Spleen (tissue), 11 donors: ENCODE measurements around the gene FAM83F. TPM values are rescaled to one million over a fixed set of nuclear protein-coding genes. Genes with fewer than 3 reads are reported as not detected.
A peak's percentile ranks its signal among the peaks of the same experiment; 100 is the strongest.

Source experiments
- DNase-seq: peaks from one replicate; pipeline ENCODE4 v3.0.0-alpha.2; 2020
- H3K27ac ChIP-seq, 8 donors: fragments of 200-600 bp; sonication (generic) in 7 of 8; 1 replicate in 4 of 8; 2 replicates in 4 of 8; pipeline versions ENCODE4 v1.5.0 to v1.8.0; 2016 to 2021; ENCODE audit warnings: inconsistent platforms in 4 of 8, mild to moderate bottlenecking in 4 of 8, moderate library complexity in 1 of 8
- H3K27me3 ChIP-seq, 7 donors: fragments of 200-600 bp; sonication (generic) in 6 of 7; replicated peaks in 1 of 7; 1 replicate in 4 of 7; 2 replicates in 3 of 7; pipeline versions ENCODE4 v1.5.0 to v1.8.0; 2016 to 2021; ENCODE audit warnings: inconsistent platforms in 3 of 7, mild to moderate bottlenecking in 1 of 7
- H3K36me3 ChIP-seq, 6 donors: fragments of 200-600 bp; sonication (generic) in 5 of 6; 1 replicate in 4 of 6; 2 replicates in 2 of 6; pipeline versions ENCODE4 v1.5.0 to v1.8.0; 2016 to 2021; ENCODE audit warnings: inconsistent platforms in 2 of 6
- H3K4me1 ChIP-seq, 6 donors: fragments of 200-600 bp; sonication (generic) in 5 of 6; 1 replicate in 3 of 6; 2 replicates in 3 of 6; pipeline versions ENCODE4 v1.5.0 to v1.8.0; 2016 to 2021; ENCODE audit warnings: inconsistent platforms in 3 of 6
- H3K4me3 ChIP-seq, 8 donors: fragments of 200-600 bp; sonication (generic) in 7 of 8; 1 replicate in 4 of 8; 2 replicates in 4 of 8; pipeline versions ENCODE4 v1.5.0 to v1.8.0; 2016 to 2021; ENCODE audit warnings: inconsistent platforms in 4 of 8, mild to moderate bottlenecking in 4 of 8, moderate library complexity in 2 of 8
- H3K9me3 ChIP-seq, 8 donors: fragments of 200-600 bp; sonication (generic) in 7 of 8; 1 replicate in 4 of 8; 2 replicates in 4 of 8; pipeline versions ENCODE4 v1.5.0 to v1.8.0; 2016 to 2021; ENCODE audit warnings: inconsistent platforms in 4 of 8
- CTCF ChIP-seq, 11 experiments: fragments of 200-600 bp in 7 of 11; fragments of 450-650 bp in 4 of 11; sonication (generic) in 4 of 11; IDR thresholded peaks in 8 of 11; conservative IDR thresholded peaks in 3 of 11; 1 replicate in 7 of 11; 2 replicates in 4 of 11; pipeline versions ENCODE4 v1.4.0 to v1.8.0; 2016 to 2021; ENCODE audit warnings: antibody characterized with exemption in 11 of 11, inconsistent platforms in 4 of 11, mild to moderate bottlenecking in 1 of 11
- POLR2A ChIP-seq, 3 donors: fragments of 450-650 bp; IDR thresholded peaks; one replicate each; pipeline ENCODE4 v1.5.1; 2017; ENCODE audit warnings: antibody characterized with exemption in 3 of 3, mild to moderate bottlenecking in 1 of 3
- POLR2AphosphoS5 ChIP-seq, 3 donors: sonication (generic); formaldehyde crosslinking; IDR thresholded peaks; one replicate each; pipeline ENCODE4 v1.5.1; 2017; ENCODE audit warnings: antibody characterized with exemption in 3 of 3
- WGBS, 5 donors: extraction: QIAGEN DNeasy Blood & Tissue Kit in 3 of 5; methylation state at CpG; one replicate each; pipeline versions ENCODE4 v1.1.5 to v1.1.7; 2013 to 2018; 5-methylcytosine and 5-hydroxymethylcytosine counted together
- intact Hi-C: fragments of 100-400 bp; cut with DNase I; formaldehyde crosslinking; loops from one replicate; pipeline ENCODE4 v1.15.0; 2023; ENCODE audit warnings: low total_unique reads
- polyA plus RNA-seq, 3 donors: library from polyadenylated mRNA; stranded (reverse); fragments of 200-250 nt; gene quantifications; one replicate each; pipeline ENCODE4 v1.2.1, GENCODE V29; 2013
- total RNA-seq, 7 donors: library from RNA; depleted of rRNA in 3 of 7; stranded (reverse); fragments of >200 nt in 3 of 7; fragmentation: NEBNext Ultra II Directional in 4 of 7; extraction: Animal tissue kit (Norgen Biotek cat#: 25700) in 4 of 7; gene quantifications; one replicate each; pipeline versions ENCODE4 v1.1.0 to v1.2.1, GENCODE V29; 2016 to 2021
- donor health status: healthy with polysubstance abuse.
- donor health status: DM: no; HTN: no; CAD: no; lungs with moderate emphysema.
- donor health status: DM: no; HTN: no; CAD: no.
- donor health status: Bipolar disorder and iron deficiency.
- donor health status: healthy.
- donor health status: DM: no; HTN: no; CAD: no.
- donor health status: DM: yes; HTN: yes; CAD: no.

The FAM83F gene
- total and polyA plus RNA-seq, 10 donors, result 0.02 to 0.28 (median 0.12) TPM; not detected in 2

DNA sequence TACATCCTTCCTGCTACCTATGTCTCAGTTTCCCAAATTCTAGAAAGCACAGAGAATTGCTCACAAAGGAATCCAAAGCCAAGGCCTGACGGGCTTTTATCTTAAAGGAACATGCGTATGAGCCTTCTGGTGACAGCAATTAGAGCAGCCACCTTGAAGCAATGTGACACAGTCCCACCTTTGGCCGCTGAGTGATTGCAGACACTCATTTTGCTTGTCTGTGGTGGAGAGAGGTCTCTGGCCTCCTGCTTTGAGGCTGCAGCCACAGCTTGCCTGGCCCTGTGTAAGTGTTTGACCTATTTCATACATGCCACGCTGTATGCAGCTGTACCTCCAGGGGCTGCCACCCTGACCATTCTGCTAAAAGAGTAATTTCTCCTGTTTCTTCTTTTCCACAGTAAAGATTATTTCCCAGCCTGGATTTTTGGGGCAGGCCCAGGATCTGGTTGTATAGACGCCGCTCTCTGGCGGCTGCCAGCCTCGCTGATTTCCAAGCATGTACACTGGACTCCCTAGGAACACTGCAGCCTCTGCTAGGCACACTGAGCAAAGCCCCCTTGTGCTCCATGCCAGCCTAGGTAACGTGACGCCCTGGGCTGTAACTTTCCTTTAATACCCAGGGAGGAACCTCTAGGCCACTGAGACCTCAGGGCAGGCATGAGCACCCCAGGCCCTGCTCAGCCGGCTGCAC, 35.7 kb upstream of the FAM83F start:
- TF ChIP-seq POLR2AphosphoS5 (IDR thresholded peaks at IDR 0.05), result no peak
- no peak for TF ChIP-seq POLR2A (IDR thresholded peaks at IDR 0.05)
- TF ChIP-seq CTCF (IDR thresholded peaks at IDR 0.05 in 8 of 11, conservative IDR thresholded peaks at IDR 0.05 in 3 of 11), result no peak
- Histone ChIP-seq H3K27me3 (peaks cover 0 to 14% (median 0%) of the 10 kb centered on the region in 7 donors), H3K36me3 (peaks cover 0 to 56% (median 1%) of the 10 kb centered on the region in 6 donors), H3K4me3 (no peak overlapping the region), H3K27ac (peak overlapping the region in 5 of 8 donors; percentile 13 to 87 (median 82)), H3K9me3 (no peaks in the 10 kb centered on the region), H3K4me1 (peaks cover 22 to 94% (median 51%) of the 10 kb centered on the region in 6 donors)
- no peak for DNase-seq
- intact Hi-C loops, result no loop called here
- WGBS, 5 donors, result 71 to 81% (median 73%) methylated on average over 10 to 11 of the region's 11 CpGs

- peak; percentile 56 to 74 (median 67) for TF ChIP-seq POLR2AphosphoS5 (IDR thresholded peaks at IDR 0.05)
- TF ChIP-seq CTCF (IDR thresholded peaks at IDR 0.05 in 8 of 11, conservative IDR thresholded peaks at IDR 0.05 in 3 of 11), result peak in 8 of 11 experiments; percentile 11 to 55 (median 32)
- no peak for TF ChIP-seq POLR2A (IDR thresholded peaks at IDR 0.05)
- WGBS, 5 donors, result 53 to 67% (median 55%) methylated on average over 12 to 14 of the region's 14 CpGs
- DNase-seq, result peak; percentile 80
- Histone ChIP-seq H3K36me3 (peaks cover 0 to 63% (median 1%) of the 10 kb centered on the region in 6 donors), H3K27ac (peak within 1 kb of the TSS in 7 of 8 donors; percentile 54 to 87 (median 74)), H3K27me3 (peaks cover 0 to 14% (median 0%) of the 10 kb centered on the region in 7 donors), H3K4me1 (peaks cover 22 to 87% (median 49%) of the 10 kb centered on the region in 6 donors), H3K9me3 (no peaks in the 10 kb centered on the region), H3K4me3 (no peak within 1 kb of the TSS)
- intact Hi-C loops, result no loop called here
These were observed 34.9 kb upstream of the FAM83F start, which contains the start of gene TMA7B for GRCh38 chr22:39959640-39960447. TMA7B (plus strand) TSS chr22:39960397; CDS start chr22:39964375, 3,978 bp downstream.

GRCh38 chr22:39960791-39961746, 33.7 kb upstream of the FAM83F start:
- 45 to 54% (median 54%) methylated on average over 13 of the region's 13 CpGs for WGBS, 5 donors
- intact Hi-C loops, result no loop called here
- peak overlapping the region in 7 of 8 donors; percentile 54 to 87 (median 74) for H3K27ac ChIP-seq

More at GRCh38 chr22:39960791-39961746, 33.7 kb upstream of the FAM83F start:
- TF ChIP-seq POLR2A (IDR thresholded peaks at IDR 0.05) (no peak), CTCF (IDR thresholded peaks at IDR 0.05 in 8 of 11, conservative IDR thresholded peaks at IDR 0.05 in 3 of 11) (no peak), POLR2AphosphoS5 (IDR thresholded peaks at IDR 0.05) (peak in 1 of 3 donors; percentile 79)
- peaks cover 22 to 75% (median 46%) of the 10 kb centered on the region in 6 donors for H3K4me1 ChIP-seq
- peaks cover 0 to 14% (median 0%) of the 10 kb centered on the region in 7 donors for H3K27me3 ChIP-seq
- peaks cover 0 to 68% (median 1%) of the 10 kb centered on the region in 6 donors for H3K36me3 ChIP-seq
- peak; percentile 80 for DNase-seq
- H3K4me3 ChIP-seq, result no peak overlapping the region
- no peaks in the 10 kb centered on the region for H3K9me3 ChIP-seq
